ENCODE data around the gene TBC1D8. TPM values are rescaled to one million over a fixed set of nuclear protein-coding genes. Genes with fewer than 3 reads are reported as not detected.

The TBC1D8 gene
- total RNA-seq, result 10 to 100 TPM; 22.2 to 68.0 (median 31.9) TPM

DNA sequence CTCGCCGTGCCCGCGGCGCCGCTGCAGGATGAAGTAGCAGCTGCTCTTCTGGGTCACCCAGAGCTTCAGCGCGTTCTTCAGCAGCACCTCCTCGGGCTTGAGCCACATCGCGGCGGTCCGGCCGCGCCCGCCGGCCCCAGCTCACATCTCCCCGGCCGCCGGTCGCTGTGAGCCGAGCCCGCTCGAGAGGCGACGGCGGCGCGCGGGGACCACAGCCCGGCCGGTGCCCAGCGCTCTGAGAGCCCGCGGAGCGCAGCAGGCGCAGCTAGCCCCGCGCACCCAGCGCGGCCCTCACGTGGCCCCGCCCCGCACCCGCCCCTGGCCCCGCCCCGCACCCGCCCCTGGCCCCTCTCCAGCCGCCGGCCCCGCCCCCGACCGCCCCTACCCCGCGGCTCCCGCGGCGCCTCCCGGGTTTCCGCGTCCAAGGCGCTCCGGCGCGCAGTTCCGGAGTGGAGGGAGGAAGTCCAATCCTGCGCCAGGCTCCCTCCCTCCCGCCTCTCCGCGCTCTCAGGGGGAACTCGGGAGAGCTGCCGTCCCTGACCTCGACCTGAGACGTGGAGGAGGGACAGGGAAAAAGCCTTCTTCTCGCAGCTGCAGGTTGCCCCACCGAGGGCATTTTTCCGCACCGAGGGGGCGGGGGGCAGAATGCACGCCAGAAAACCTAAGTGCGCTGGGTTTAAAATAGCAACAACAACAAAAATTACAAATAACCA lies at the start of gene TBC1D8:
Gene TBC1D8, minus strand, starts transcription at position 237 of the 713 bp plus-strand sequence. Its CDS starts 129 bp downstream, at position 108.
- TF ChIP-seq, protein P1, sequence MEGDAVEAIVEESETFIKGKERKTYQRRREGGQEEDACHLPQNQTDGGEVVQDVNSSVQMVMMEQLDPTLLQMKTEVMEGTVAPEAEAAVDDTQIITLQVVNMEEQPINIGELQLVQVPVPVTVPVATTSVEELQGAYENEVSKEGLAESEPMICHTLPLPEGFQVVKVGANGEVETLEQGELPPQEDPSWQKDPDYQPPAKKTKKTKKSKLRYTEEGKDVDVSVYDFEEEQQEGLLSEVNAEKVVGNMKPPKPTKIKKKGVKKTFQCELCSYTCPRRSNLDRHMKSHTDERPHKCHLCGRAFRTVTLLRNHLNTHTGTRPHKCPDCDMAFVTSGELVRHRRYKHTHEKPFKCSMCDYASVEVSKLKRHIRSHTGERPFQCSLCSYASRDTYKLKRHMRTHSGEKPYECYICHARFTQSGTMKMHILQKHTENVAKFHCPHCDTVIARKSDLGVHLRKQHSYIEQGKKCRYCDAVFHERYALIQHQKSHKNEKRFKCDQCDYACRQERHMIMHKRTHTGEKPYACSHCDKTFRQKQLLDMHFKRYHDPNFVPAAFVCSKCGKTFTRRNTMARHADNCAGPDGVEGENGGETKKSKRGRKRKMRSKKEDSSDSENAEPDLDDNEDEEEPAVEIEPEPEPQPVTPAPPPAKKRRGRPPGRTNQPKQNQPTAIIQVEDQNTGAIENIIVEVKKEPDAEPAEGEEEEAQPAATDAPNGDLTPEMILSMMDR (IDR thresholded peaks at IDR 0.05), result no peak
- DNase-seq (ENCODE audit: low spot score), result peak; percentile 38
- peak; percentile 86 for ATAC-seq (ENCODE audit: low FRiP score)

DNA sequence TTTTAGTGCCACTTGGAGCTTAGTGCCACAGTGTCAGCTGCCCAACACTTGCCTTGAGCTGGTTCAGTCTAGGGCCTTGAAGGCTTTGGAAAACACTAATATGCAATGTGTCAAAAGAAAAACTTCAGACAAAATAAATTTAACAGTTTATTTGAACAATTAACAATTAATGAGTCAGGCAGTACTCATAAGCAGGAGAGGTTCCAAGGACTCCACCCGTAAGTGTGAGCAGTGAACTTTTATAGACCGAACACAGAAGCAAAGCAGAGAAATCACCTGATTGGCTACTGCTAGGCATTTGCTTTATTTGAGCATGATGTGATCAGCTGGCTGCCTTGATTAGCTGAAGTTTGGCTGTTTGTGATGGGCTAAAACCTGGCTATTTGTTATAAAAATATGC lies 49.5 kb upstream of the TBC1D8 start:
- TF ChIP-seq, protein P1 (IDR thresholded peaks at IDR 0.05), result no peak
- ATAC-seq (ENCODE audit: low FRiP score), result peak; percentile 57
- no peak for DNase-seq (ENCODE audit: low spot score)

DNA sequence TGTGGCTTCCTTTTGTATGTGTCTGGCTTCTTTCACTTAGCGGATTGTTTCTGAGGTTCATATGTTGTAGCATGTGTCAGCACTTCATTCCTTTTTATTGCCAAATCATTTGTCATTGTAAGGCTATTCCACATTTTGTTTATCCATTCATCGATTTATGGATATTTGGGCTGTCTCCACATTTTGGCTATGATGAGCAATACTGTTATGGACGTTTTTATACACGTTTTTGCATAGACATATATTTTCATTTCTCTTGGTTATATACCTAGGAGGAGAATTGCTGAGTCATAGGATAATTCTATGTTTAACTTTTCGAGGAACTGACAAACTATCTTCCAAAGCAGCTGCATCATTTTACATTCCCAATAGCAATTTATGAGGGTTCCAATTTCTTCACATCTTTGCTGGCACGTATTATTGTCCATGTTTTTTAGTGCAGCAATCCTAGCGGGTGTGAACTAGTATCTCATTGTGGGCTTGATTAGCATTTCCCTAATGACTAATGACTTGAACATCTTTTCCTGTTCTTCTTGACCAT lies 48.1 kb upstream of the TBC1D8 start:
- no peak for ATAC-seq (ENCODE audit: low FRiP score)

DNA sequence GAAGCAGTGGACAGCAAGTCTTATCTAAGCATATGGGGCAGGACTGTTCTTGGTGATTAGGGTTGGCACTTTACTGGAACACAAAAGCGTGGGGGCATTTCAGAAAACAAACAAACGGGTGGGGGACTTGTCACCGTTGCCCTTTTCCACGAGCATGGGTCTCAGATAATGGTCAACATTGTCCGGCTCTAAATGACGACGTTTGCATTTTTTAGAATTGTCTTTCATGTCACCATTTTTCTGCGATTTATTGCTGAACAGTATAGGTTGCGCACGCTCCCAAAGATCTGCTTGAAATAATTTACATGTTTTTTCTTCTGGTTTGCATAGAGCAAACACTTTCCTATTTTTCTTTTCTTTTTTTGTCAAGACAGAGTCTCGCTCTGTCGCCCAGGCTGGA lies 46.6 kb upstream of the TBC1D8 start:
- DNase-seq (ENCODE audit: low spot score) (no peak), ATAC-seq (ENCODE audit: low FRiP score) (no peak)
- TF ChIP-seq, protein P1 (IDR thresholded peaks at IDR 0.05), result no peak

More for the DNA sequence above, 48.1 kb upstream of the TBC1D8 start:
- TF ChIP-seq, protein P1 (IDR thresholded peaks at IDR 0.05), result no peak
- DNase-seq (ENCODE audit: low spot score), result no peak

DNA sequence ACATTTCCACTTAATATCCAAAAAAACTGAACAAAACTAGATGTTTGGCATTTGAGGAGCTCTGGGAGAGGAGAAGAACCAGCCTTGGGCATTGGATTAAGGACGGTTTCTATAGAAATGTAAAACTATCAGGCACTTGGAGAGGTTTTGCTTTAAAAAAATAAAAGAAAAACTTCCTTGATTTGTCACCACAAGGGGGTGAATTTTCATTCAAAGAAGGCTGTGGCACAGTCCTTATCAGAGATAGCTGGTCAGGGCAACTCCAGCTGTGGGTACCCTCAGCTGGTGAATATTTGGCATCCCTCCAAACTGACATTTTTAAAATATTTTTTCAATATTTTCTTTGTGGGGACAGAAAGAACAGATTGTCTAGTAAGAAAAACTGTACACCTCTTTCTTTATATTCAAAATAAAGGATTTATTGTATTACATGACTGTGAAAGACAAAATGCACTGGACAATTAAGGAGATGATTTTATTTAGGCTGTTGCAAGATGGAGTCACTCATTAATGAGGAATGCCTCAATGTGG lies 46.1 kb upstream of the TBC1D8 start:
- no peak for ATAC-seq (ENCODE audit: low FRiP score)
- DNase-seq (ENCODE audit: low spot score), result no peak
- TF ChIP-seq, protein P1 (IDR thresholded peaks at IDR 0.05), result no peak

DNA sequence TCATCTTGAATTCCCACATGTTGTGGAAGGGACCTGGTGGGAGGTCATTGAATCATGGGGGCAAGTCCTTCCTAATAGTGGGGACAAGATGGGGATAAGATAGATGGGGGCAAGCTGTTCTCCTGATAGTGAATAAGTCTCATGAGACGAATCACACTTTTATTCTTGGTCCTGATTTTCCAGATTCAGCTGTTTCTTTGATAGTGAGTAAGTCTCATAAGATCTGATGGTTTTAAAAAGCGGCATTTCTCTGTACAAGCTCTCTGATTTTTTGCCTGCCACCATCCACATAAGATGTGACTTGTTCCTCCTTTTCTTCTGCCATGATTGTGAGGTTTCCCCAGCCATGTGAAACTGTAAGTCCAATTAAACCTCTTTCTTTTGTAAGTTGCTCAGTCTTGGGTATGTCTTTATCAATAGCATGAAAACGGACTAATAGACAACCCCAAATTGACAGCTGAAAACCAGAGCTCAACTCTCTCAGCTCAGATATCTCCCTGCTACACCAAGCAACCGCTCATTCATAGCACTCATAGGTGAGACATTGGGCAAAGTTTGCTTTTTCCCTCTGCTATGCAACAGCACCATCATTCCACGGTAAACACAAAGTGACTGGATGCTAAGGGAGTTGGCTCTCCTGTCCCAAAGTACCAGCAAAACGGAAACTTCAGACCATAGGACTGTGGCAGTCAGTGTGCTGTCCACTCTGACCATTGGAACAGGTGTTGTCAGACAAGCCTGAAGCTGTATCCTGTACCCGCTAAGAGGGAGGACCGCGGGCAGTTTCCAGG lies 44.9 kb upstream of the TBC1D8 start:
- DNase-seq (ENCODE audit: low spot score) (no peak), ATAC-seq (ENCODE audit: low FRiP score) (no peak)
- TF ChIP-seq, protein P1 (IDR thresholded peaks at IDR 0.05), result no peak
